ENCODE data around the gene RBBP8.
"Not testable (repeated sequence)": the region's sequence is repeated elsewhere in the genome, so short reads cannot be mapped to it uniquely, and the experiment has no call there.

Gene RBBP8

GRCh38 chr18:22946846-22947245 lies 13.7 kb downstream of the RBBP8 start:
- no peak for DNase-seq

- DNase-seq: no peak
These were observed 18.7 kb downstream of the RBBP8 start for GRCh38 chr18:22951823-22952222.

- DNase-seq: no peak
These were observed 19.4 kb downstream of the RBBP8 start for GRCh38 chr18:22952525-22952924.

GRCh38 chr18:22953982-22954381 lies 20.9 kb downstream of the RBBP8 start:
- not testable (repeated sequence) for DNase-seq

- no peak for DNase-seq
These were observed 23.1 kb downstream of the RBBP8 start for GRCh38 chr18:22956226-22956625.

GRCh38 chr18:22961156-22961555 lies 28.0 kb downstream of the RBBP8 start:
- no peak for DNase-seq

- DNase-seq: no peak
These were observed 28.9 kb downstream of the RBBP8 start for GRCh38 chr18:22962004-22962403.

GRCh38 chr18:22964116-22964515 lies 31.0 kb downstream of the RBBP8 start:
- DNase-seq: no peak

- no peak for DNase-seq
These were observed 31.6 kb downstream of the RBBP8 start for GRCh38 chr18:22964722-22965121.

- no peak for DNase-seq
These were observed 37.9 kb downstream of the RBBP8 start for GRCh38 chr18:22971038-22971437.

- no peak for DNase-seq
These were observed 40.9 kb downstream of the RBBP8 start for GRCh38 chr18:22974001-22974400.

GRCh38 chr18:22974707-22975106 lies 41.6 kb downstream of the RBBP8 start:
- DNase-seq: no peak

- no peak for DNase-seq
These were observed 42.4 kb downstream of the RBBP8 start for GRCh38 chr18:22975508-22975907.

GRCh38 chr18:22977847-22978701 lies 44.9 kb downstream of the RBBP8 start:
- DNase-seq: no peak

- no peak for DNase-seq
These were observed 47.3 kb downstream of the RBBP8 start for GRCh38 chr18:22980394-22980793.

- no peak for DNase-seq
These were observed 48.4 kb downstream of the RBBP8 start for GRCh38 chr18:22981274-22982133.

- no peak for DNase-seq
These were observed 50.0 kb downstream of the RBBP8 start for GRCh38 chr18:22983175-22983574.

GRCh38 chr18:22985250-22985649 lies 52.1 kb downstream of the RBBP8 start:
- DNase-seq: no peak

GRCh38 chr18:22987547-22988189 lies 54.5 kb downstream of the RBBP8 start:
- DNase-seq: no peak

GRCh38 chr18:22988208-22988607 lies 55.1 kb downstream of the RBBP8 start:
- no peak for DNase-seq

GRCh38 chr18:22998344-22998743 lies 65.2 kb downstream of the RBBP8 start:
- DNase-seq: no peak

GRCh38 chr18:22999212-22999611 lies 66.1 kb downstream of the RBBP8 start:
- no peak for DNase-seq

- no peak for DNase-seq
These were observed 66.5 kb downstream of the RBBP8 start for GRCh38 chr18:22999647-23000046.

Measured in CD4-positive, alpha-beta T cell treated with Interleukin-15 for 1 hour (primary cell).